Measurements from ENCODE around the gene CYLD. TPM values are rescaled to one million over a fixed set of nuclear protein-coding genes. Genes with fewer than 3 reads are reported as not detected.

CYLD gene
- polyA plus RNA-seq, 1 donor, result 18.4 TPM

- Histone ChIP-seq H3K27me3 (ENCODE audit: control insufficient read depth, insufficient read depth, low read length) (peaks cover 6% of the 10 kb centered on the region), H3K4me1 (ENCODE audit: control insufficient read depth, insufficient read depth, low read length) (peaks cover 13% of the 10 kb centered on the region), H3K9me3 (ENCODE audit: control insufficient read depth, low read depth, low read length) (no peaks in the 10 kb centered on the region), H3K36me3 (ENCODE audit: control insufficient read depth, insufficient read depth, low read length) (no peaks in the 10 kb centered on the region), H3K27ac (ENCODE audit: low read length) (no peak overlapping the region), H3K4me3 (ENCODE audit: low read length) (no peak overlapping the region)
- WGBS (ENCODE audit: insufficient coverage, low lambda C conversion rate), result 90% methylated on average over 2 of the region's 19 CpGs
- peak in 1 of 2 donors; percentile 53 for DNase-seq
Measured at GRCh38 chr16:50697881-50698767, 43.8 kb upstream of the CYLD start.

- no CpG with 5 or more reads among the region's 19 CpGs for WGBS (ENCODE audit: insufficient coverage, low lambda C conversion rate)
Measured at GRCh38 chr16:50699326-50700159, 42.3 kb upstream of the CYLD start.

GRCh38 chr16:50702725-50703124, 39.2 kb upstream of the CYLD start:
- no peaks in the 10 kb centered on the region for H3K4me1 ChIP-seq (ENCODE audit: control insufficient read depth, insufficient read depth, low read length)
- H3K9me3 ChIP-seq (ENCODE audit: control insufficient read depth, low read depth, low read length), result no peaks in the 10 kb centered on the region
- H3K27me3 ChIP-seq (ENCODE audit: control insufficient read depth, insufficient read depth, low read length), result no peaks in the 10 kb centered on the region
- no peak overlapping the region for H3K4me3 ChIP-seq (ENCODE audit: low read length)
- H3K27ac ChIP-seq (ENCODE audit: low read length), result no peak overlapping the region
- no peak for DNase-seq
- WGBS (ENCODE audit: insufficient coverage, low lambda C conversion rate), result no CpG with 5 or more reads among the region's 3 CpGs
- no peaks in the 10 kb centered on the region for H3K36me3 ChIP-seq (ENCODE audit: control insufficient read depth, insufficient read depth, low read length)

More at GRCh38 chr16:50699326-50700159, 42.3 kb upstream of the CYLD start:
- no peak overlapping the region for H3K27ac ChIP-seq (ENCODE audit: low read length)
- no peaks in the 10 kb centered on the region for H3K36me3 ChIP-seq (ENCODE audit: control insufficient read depth, insufficient read depth, low read length)
- no peaks in the 10 kb centered on the region for H3K9me3 ChIP-seq (ENCODE audit: control insufficient read depth, low read depth, low read length)
- DNase-seq, result no peak
- no peaks in the 10 kb centered on the region for H3K27me3 ChIP-seq (ENCODE audit: control insufficient read depth, insufficient read depth, low read length)
- H3K4me1 ChIP-seq (ENCODE audit: control insufficient read depth, insufficient read depth, low read length), result peaks cover 13% of the 10 kb centered on the region
- H3K4me3 ChIP-seq (ENCODE audit: low read length), result no peak overlapping the region

GRCh38 chr16:50704245-50704644, 37.6 kb upstream of the CYLD start:
- H3K9me3 ChIP-seq (ENCODE audit: control insufficient read depth, low read depth, low read length), result no peaks in the 10 kb centered on the region
- H3K27ac ChIP-seq (ENCODE audit: low read length), result no peak overlapping the region
- H3K27me3 ChIP-seq (ENCODE audit: control insufficient read depth, insufficient read depth, low read length), result no peaks in the 10 kb centered on the region
- H3K36me3 ChIP-seq (ENCODE audit: control insufficient read depth, insufficient read depth, low read length), result no peaks in the 10 kb centered on the region
- no peak overlapping the region for H3K4me3 ChIP-seq (ENCODE audit: low read length)
- no peak for DNase-seq
- H3K4me1 ChIP-seq (ENCODE audit: control insufficient read depth, insufficient read depth, low read length), result no peaks in the 10 kb centered on the region
- WGBS (ENCODE audit: insufficient coverage, low lambda C conversion rate), result 80% methylated on average over 1 of the region's 1 CpG

- Histone ChIP-seq H3K9me3 (ENCODE audit: control insufficient read depth, low read depth, low read length) (no peaks in the 10 kb centered on the region), H3K27ac (ENCODE audit: low read length) (no peak overlapping the region), H3K4me1 (ENCODE audit: control insufficient read depth, insufficient read depth, low read length) (no peaks in the 10 kb centered on the region), H3K36me3 (ENCODE audit: control insufficient read depth, insufficient read depth, low read length) (no peaks in the 10 kb centered on the region), H3K27me3 (ENCODE audit: control insufficient read depth, insufficient read depth, low read length) (no peaks in the 10 kb centered on the region), H3K4me3 (ENCODE audit: low read length) (no peak overlapping the region)
- WGBS (ENCODE audit: insufficient coverage, low lambda C conversion rate), result 100% methylated on average over 1 of the region's 5 CpGs
- DNase-seq, result no peak
Measured at GRCh38 chr16:50705436-50706110, 36.3 kb upstream of the CYLD start.

GRCh38 chr16:50706250-50706649, 35.6 kb upstream of the CYLD start:
- DNase-seq, result peak in 1 of 2 donors; percentile 44
- H3K27ac ChIP-seq (ENCODE audit: low read length), result no peak overlapping the region
- H3K9me3 ChIP-seq (ENCODE audit: control insufficient read depth, low read depth, low read length), result no peaks in the 10 kb centered on the region
- H3K4me1 ChIP-seq (ENCODE audit: control insufficient read depth, insufficient read depth, low read length), result no peaks in the 10 kb centered on the region
- no peak overlapping the region for H3K4me3 ChIP-seq (ENCODE audit: low read length)
- WGBS (ENCODE audit: insufficient coverage, low lambda C conversion rate), result no CpG with 5 or more reads among the region's 3 CpGs
- no peaks in the 10 kb centered on the region for H3K27me3 ChIP-seq (ENCODE audit: control insufficient read depth, insufficient read depth, low read length)
- no peaks in the 10 kb centered on the region for H3K36me3 ChIP-seq (ENCODE audit: control insufficient read depth, insufficient read depth, low read length)

- Histone ChIP-seq H3K36me3 (ENCODE audit: control insufficient read depth, insufficient read depth, low read length) (no peaks in the 10 kb centered on the region), H3K4me1 (ENCODE audit: control insufficient read depth, insufficient read depth, low read length) (peaks cover 12% of the 10 kb centered on the region), H3K4me3 (ENCODE audit: low read length) (no peak overlapping the region), H3K9me3 (ENCODE audit: control insufficient read depth, low read depth, low read length) (no peaks in the 10 kb centered on the region), H3K27ac (ENCODE audit: low read length) (no peak overlapping the region), H3K27me3 (ENCODE audit: control insufficient read depth, insufficient read depth, low read length) (no peaks in the 10 kb centered on the region)
- no CpG with 5 or more reads among the region's 10 CpGs for WGBS (ENCODE audit: insufficient coverage, low lambda C conversion rate)
- DNase-seq, result no peak
Measured at GRCh38 chr16:50708373-50709060, 33.4 kb upstream of the CYLD start.

- WGBS (ENCODE audit: insufficient coverage, low lambda C conversion rate), result 80% methylated on average over 1 of the region's 8 CpGs
- H3K4me1 ChIP-seq (ENCODE audit: control insufficient read depth, insufficient read depth, low read length), result peaks cover 18% of the 10 kb centered on the region
- no peak overlapping the region for H3K4me3 ChIP-seq (ENCODE audit: low read length)
- H3K27ac ChIP-seq (ENCODE audit: low read length), result no peak overlapping the region
- DNase-seq, result no peak
- no peaks in the 10 kb centered on the region for H3K9me3 ChIP-seq (ENCODE audit: control insufficient read depth, low read depth, low read length)
- no peaks in the 10 kb centered on the region for H3K36me3 ChIP-seq (ENCODE audit: control insufficient read depth, insufficient read depth, low read length)
- no peaks in the 10 kb centered on the region for H3K27me3 ChIP-seq (ENCODE audit: control insufficient read depth, insufficient read depth, low read length)
Measured at GRCh38 chr16:50709061-50709684, 32.7 kb upstream of the CYLD start.

GRCh38 chr16:50709980-50710379, 31.9 kb upstream of the CYLD start:
- Histone ChIP-seq H3K4me1 (ENCODE audit: control insufficient read depth, insufficient read depth, low read length) (peaks cover 22% of the 10 kb centered on the region), H3K9me3 (ENCODE audit: control insufficient read depth, low read depth, low read length) (no peaks in the 10 kb centered on the region), H3K27ac (ENCODE audit: low read length) (no peak overlapping the region), H3K36me3 (ENCODE audit: control insufficient read depth, insufficient read depth, low read length) (no peaks in the 10 kb centered on the region), H3K27me3 (ENCODE audit: control insufficient read depth, insufficient read depth, low read length) (no peaks in the 10 kb centered on the region), H3K4me3 (ENCODE audit: low read length) (no peak overlapping the region)
- WGBS (ENCODE audit: insufficient coverage, low lambda C conversion rate), result no CpG with 5 or more reads among the region's 5 CpGs
- no peak for DNase-seq
